ENCODE data around the gene EDARADD.

EDARADD gene

GRCh38 chr1:236394879-236395229, 768 bp downstream of the EDARADD start:
- Histone ChIP-seq H3K27me3 (ENCODE audit: control insufficient read depth in 1 of 2, insufficient read depth in 2 of 2, low read length in 2 of 2) (peaks cover 22 to 38% of the 10 kb centered on the region in 2 donors), H3K4me1 (ENCODE audit: control insufficient read depth, insufficient read depth, low read length) (peaks cover 9% of the 10 kb centered on the region), H3K36me3 (ENCODE audit: control insufficient read depth in 2 of 2, insufficient read depth in 2 of 2, low read length in 2 of 2) (no peaks in the 10 kb centered on the region), H3K9me3 (ENCODE audit: control insufficient read depth in 2 of 2, low read length in 2 of 2) (no peaks in the 10 kb centered on the region), H3K9ac (ENCODE audit: low read length in 2 of 2) (no peak overlapping the region), H3K4me3 (ENCODE audit: low read length in 2 of 2) (peak overlapping the region; percentile 70 to 74), H3K27ac (ENCODE audit: low read length) (no peak overlapping the region)

- peaks cover 9% of the 10 kb centered on the region for H3K4me1 ChIP-seq (ENCODE audit: control insufficient read depth, insufficient read depth, low read length)
- no peak overlapping the region for H3K27ac ChIP-seq (ENCODE audit: low read length)
- H3K9me3 ChIP-seq (ENCODE audit: control insufficient read depth in 2 of 2, low read length in 2 of 2) = no peaks in the 10 kb centered on the region
- H3K4me3 ChIP-seq (ENCODE audit: low read length in 2 of 2) = peak overlapping the region; percentile 70 to 74
- peaks cover 22 to 38% of the 10 kb centered on the region in 2 donors for H3K27me3 ChIP-seq (ENCODE audit: control insufficient read depth in 1 of 2, insufficient read depth in 2 of 2, low read length in 2 of 2)
- H3K9ac ChIP-seq (ENCODE audit: low read length in 2 of 2) = no peak overlapping the region
- no peaks in the 10 kb centered on the region for H3K36me3 ChIP-seq (ENCODE audit: control insufficient read depth in 2 of 2, insufficient read depth in 2 of 2, low read length in 2 of 2)
Measured at GRCh38 chr1:236395230-236395946, 1.3 kb downstream of the EDARADD start.

- H3K36me3 ChIP-seq (ENCODE audit: control insufficient read depth in 2 of 2, insufficient read depth in 2 of 2, low read length in 2 of 2) = no peaks in the 10 kb centered on the region
- H3K4me3 ChIP-seq (ENCODE audit: low read length in 2 of 2) = peak overlapping the region; percentile 36 to 74
- peaks cover 9% of the 10 kb centered on the region for H3K4me1 ChIP-seq (ENCODE audit: control insufficient read depth, insufficient read depth, low read length)
- H3K27me3 ChIP-seq (ENCODE audit: control insufficient read depth in 1 of 2, insufficient read depth in 2 of 2, low read length in 2 of 2) = peaks cover 22 to 38% of the 10 kb centered on the region in 2 donors
- no peaks in the 10 kb centered on the region for H3K9me3 ChIP-seq (ENCODE audit: control insufficient read depth in 2 of 2, low read length in 2 of 2)
- no peak overlapping the region for H3K9ac ChIP-seq (ENCODE audit: low read length in 2 of 2)
- H3K27ac ChIP-seq (ENCODE audit: low read length) = no peak overlapping the region
Measured at GRCh38 chr1:236395947-236396664, 2.0 kb downstream of the EDARADD start.

GRCh38 chr1:236396665-236397043, 2.6 kb downstream of the EDARADD start:
- no peaks in the 10 kb centered on the region for H3K9me3 ChIP-seq (ENCODE audit: control insufficient read depth in 2 of 2, low read length in 2 of 2)
- H3K36me3 ChIP-seq (ENCODE audit: control insufficient read depth in 2 of 2, insufficient read depth in 2 of 2, low read length in 2 of 2) = no peaks in the 10 kb centered on the region
- H3K27ac ChIP-seq (ENCODE audit: low read length) = no peak overlapping the region
- peaks cover 22 to 38% of the 10 kb centered on the region in 2 donors for H3K27me3 ChIP-seq (ENCODE audit: control insufficient read depth in 1 of 2, insufficient read depth in 2 of 2, low read length in 2 of 2)
- peaks cover 9% of the 10 kb centered on the region for H3K4me1 ChIP-seq (ENCODE audit: control insufficient read depth, insufficient read depth, low read length)
- H3K4me3 ChIP-seq (ENCODE audit: low read length in 2 of 2) = no peak overlapping the region
- H3K9ac ChIP-seq (ENCODE audit: low read length in 2 of 2) = no peak overlapping the region

GRCh38 chr1:236397173-236397759, 3.2 kb downstream of the EDARADD start:
- Histone ChIP-seq H3K36me3 (ENCODE audit: control insufficient read depth in 2 of 2, insufficient read depth in 2 of 2, low read length in 2 of 2) (no peaks in the 10 kb centered on the region), H3K4me3 (ENCODE audit: low read length in 2 of 2) (no peak overlapping the region), H3K4me1 (ENCODE audit: control insufficient read depth, insufficient read depth, low read length) (peaks cover 9% of the 10 kb centered on the region), H3K9ac (ENCODE audit: low read length in 2 of 2) (no peak overlapping the region), H3K27me3 (ENCODE audit: control insufficient read depth in 1 of 2, insufficient read depth in 2 of 2, low read length in 2 of 2) (peaks cover 22 to 38% of the 10 kb centered on the region in 2 donors), H3K9me3 (ENCODE audit: control insufficient read depth in 2 of 2, low read length in 2 of 2) (no peaks in the 10 kb centered on the region), H3K27ac (ENCODE audit: low read length) (no peak overlapping the region)

GRCh38 chr1:236398538-236398937, 4.5 kb downstream of the EDARADD start:
- peaks cover 22 to 38% of the 10 kb centered on the region in 2 donors for H3K27me3 ChIP-seq (ENCODE audit: control insufficient read depth in 1 of 2, insufficient read depth in 2 of 2, low read length in 2 of 2)
- no peaks in the 10 kb centered on the region for H3K36me3 ChIP-seq (ENCODE audit: control insufficient read depth in 2 of 2, insufficient read depth in 2 of 2, low read length in 2 of 2)
- peaks cover 9% of the 10 kb centered on the region for H3K4me1 ChIP-seq (ENCODE audit: control insufficient read depth, insufficient read depth, low read length)
- H3K9me3 ChIP-seq (ENCODE audit: control insufficient read depth in 2 of 2, low read length in 2 of 2) = no peaks in the 10 kb centered on the region
- no peak overlapping the region for H3K27ac ChIP-seq (ENCODE audit: low read length)
- H3K9ac ChIP-seq (ENCODE audit: low read length in 2 of 2) = no peak overlapping the region
- H3K4me3 ChIP-seq (ENCODE audit: low read length in 2 of 2) = no peak overlapping the region

GRCh38 chr1:236400061-236400603, 6.0 kb downstream of the EDARADD start:
- H3K4me3 ChIP-seq (ENCODE audit: low read length in 2 of 2) = no peak overlapping the region
- no peaks in the 10 kb centered on the region for H3K9me3 ChIP-seq (ENCODE audit: control insufficient read depth in 2 of 2, low read length in 2 of 2)
- no peak overlapping the region for H3K9ac ChIP-seq (ENCODE audit: low read length in 2 of 2)
- H3K36me3 ChIP-seq (ENCODE audit: control insufficient read depth in 2 of 2, insufficient read depth in 2 of 2, low read length in 2 of 2) = no peaks in the 10 kb centered on the region
- H3K27ac ChIP-seq (ENCODE audit: low read length) = no peak overlapping the region
- peaks cover 9% of the 10 kb centered on the region for H3K4me1 ChIP-seq (ENCODE audit: control insufficient read depth, insufficient read depth, low read length)
- H3K27me3 ChIP-seq (ENCODE audit: control insufficient read depth in 1 of 2, insufficient read depth in 2 of 2, low read length in 2 of 2) = peaks cover 22 to 32% of the 10 kb centered on the region in 2 donors

GRCh38 chr1:236401698-236402097, 7.6 kb downstream of the EDARADD start:
- Histone ChIP-seq H3K4me1 (ENCODE audit: control insufficient read depth, insufficient read depth, low read length) (no peaks in the 10 kb centered on the region), H3K27ac (ENCODE audit: low read length) (no peak overlapping the region), H3K4me3 (ENCODE audit: low read length in 2 of 2) (no peak overlapping the region), H3K27me3 (ENCODE audit: control insufficient read depth in 1 of 2, insufficient read depth in 2 of 2, low read length in 2 of 2) (peaks cover 17% of the 10 kb centered on the region in 2 donors), H3K9me3 (ENCODE audit: control insufficient read depth in 2 of 2, low read length in 2 of 2) (no peaks in the 10 kb centered on the region), H3K36me3 (ENCODE audit: control insufficient read depth in 2 of 2, insufficient read depth in 2 of 2, low read length in 2 of 2) (no peaks in the 10 kb centered on the region), H3K9ac (ENCODE audit: low read length in 2 of 2) (no peak overlapping the region)

- Histone ChIP-seq H3K4me3 (ENCODE audit: low read length in 2 of 2) (no peak overlapping the region), H3K4me1 (ENCODE audit: control insufficient read depth, insufficient read depth, low read length) (no peaks in the 10 kb centered on the region), H3K9ac (ENCODE audit: low read length in 2 of 2) (no peak overlapping the region), H3K9me3 (ENCODE audit: control insufficient read depth in 2 of 2, low read length in 2 of 2) (no peaks in the 10 kb centered on the region), H3K27me3 (ENCODE audit: control insufficient read depth in 1 of 2, insufficient read depth in 2 of 2, low read length in 2 of 2) (peaks cover 7 to 8% of the 10 kb centered on the region in 2 donors), H3K36me3 (ENCODE audit: control insufficient read depth in 2 of 2, insufficient read depth in 2 of 2, low read length in 2 of 2) (no peaks in the 10 kb centered on the region), H3K27ac (ENCODE audit: low read length) (no peak overlapping the region)
Measured at GRCh38 chr1:236403905-236404696, 10.0 kb downstream of the EDARADD start.

GRCh38 chr1:236407059-236407458, 13.0 kb downstream of the EDARADD start:
- Histone ChIP-seq H3K4me3 (ENCODE audit: low read length in 2 of 2) (no peak overlapping the region), H3K9me3 (ENCODE audit: control insufficient read depth in 2 of 2, low read length in 2 of 2) (no peaks in the 10 kb centered on the region), H3K27ac (ENCODE audit: low read length) (no peak overlapping the region), H3K9ac (ENCODE audit: low read length in 2 of 2) (no peak overlapping the region), H3K36me3 (ENCODE audit: control insufficient read depth in 2 of 2, insufficient read depth in 2 of 2, low read length in 2 of 2) (no peaks in the 10 kb centered on the region), H3K4me1 (ENCODE audit: control insufficient read depth, insufficient read depth, low read length) (no peaks in the 10 kb centered on the region), H3K27me3 (ENCODE audit: control insufficient read depth in 1 of 2, insufficient read depth in 2 of 2, low read length in 2 of 2) (peaks cover 0 to 6% of the 10 kb centered on the region in 2 donors)
